ENCODE results near the gene UBR7.

Gene UBR7

GRCh38 chr14:93207468-93208308, 632 bp downstream of the UBR7 start:
- TF ChIP-seq CTCF (IDR thresholded peaks at IDR 0.05; ENCODE audit: control insufficient read depth, extremely low read depth, insufficient read depth): peak; percentile 59
- no peak for DNase-seq (ENCODE audit: low read depth)
- peak overlapping the region; percentile 90 for H3K4me3 ChIP-seq (ENCODE audit: low read depth, low read length)

- no peak for DNase-seq (ENCODE audit: low read depth)
- no peak overlapping the region for H3K4me3 ChIP-seq (ENCODE audit: low read depth, low read length)
- TF ChIP-seq CTCF (IDR thresholded peaks at IDR 0.05; ENCODE audit: control insufficient read depth, extremely low read depth, insufficient read depth): no peak
Measured at GRCh38 chr14:93212432-93212831, 5.4 kb downstream of the UBR7 start.

GRCh38 chr14:93214598-93214997, 7.5 kb downstream of the UBR7 start:
- DNase-seq (ENCODE audit: low read depth): no peak
- TF ChIP-seq CTCF (IDR thresholded peaks at IDR 0.05; ENCODE audit: control insufficient read depth, extremely low read depth, insufficient read depth): no peak
- no peak overlapping the region for H3K4me3 ChIP-seq (ENCODE audit: low read depth, low read length)

- TF ChIP-seq CTCF (IDR thresholded peaks at IDR 0.05; ENCODE audit: control insufficient read depth, extremely low read depth, insufficient read depth): peak; percentile 88
- no peak overlapping the region for H3K4me3 ChIP-seq (ENCODE audit: low read depth, low read length)
- peak; percentile 72 for DNase-seq (ENCODE audit: low read depth)
Measured at GRCh38 chr14:93219103-93219726, 12.2 kb downstream of the UBR7 start.

- no peak for TF ChIP-seq CTCF (IDR thresholded peaks at IDR 0.05; ENCODE audit: control insufficient read depth, extremely low read depth, insufficient read depth)
- H3K4me3 ChIP-seq (ENCODE audit: low read depth, low read length): no peak overlapping the region
- no peak for DNase-seq (ENCODE audit: low read depth)
Measured at GRCh38 chr14:93220509-93220908, 13.5 kb downstream of the UBR7 start.

- DNase-seq (ENCODE audit: low read depth): no peak
- no peak overlapping the region for H3K4me3 ChIP-seq (ENCODE audit: low read depth, low read length)
- no peak for TF ChIP-seq CTCF (IDR thresholded peaks at IDR 0.05; ENCODE audit: control insufficient read depth, extremely low read depth, insufficient read depth)
Measured at GRCh38 chr14:93223565-93223964, 16.5 kb downstream of the UBR7 start.

All from LNCaP clone FGC (cell line).